ENCODE results near the gene COL23A1.

- TF ChIP-seq CTCF (IDR thresholded peaks at IDR 0.05) (no peak), GABPB1 (CRISPR knock-in tag; IDR thresholded peaks at IDR 0.05) (no peak), KAT7 (CRISPR knock-in tag; IDR thresholded peaks at IDR 0.05; ENCODE audit: borderline replicate concordance) (no peak)
Measured at GRCh38 chr5:178278358-178279023, 311.7 kb downstream of the COL23A1 start.
